HepG2 (cell line): ENCODE data around the gene CAMK2N2. TPM values are rescaled to one million over a fixed set of nuclear protein-coding genes. Genes with fewer than 3 reads are reported as not detected.

Source experiments
- HDAC1 ChIP-seq: sonication (generic); formaldehyde crosslinking; IDR thresholded peaks from 2 replicates; pipeline ENCODE4 v1.5.1; 2020; ENCODE audit warnings: mild to moderate bottlenecking, missing genetic modification reagents
- HNRNPK ChIP-seq: fragments of 200-400 bp; formaldehyde crosslinking; IDR thresholded peaks from 2 replicates; pipeline ENCODE4 v1.6.1; 2018; ENCODE audit warnings: low read length, low read depth, moderate library complexity, mild to moderate bottlenecking; ENCODE audit not compliant: poor library complexity, severe bottlenecking
- HNRNPUL1 ChIP-seq: fragments of 200-400 bp; formaldehyde crosslinking; IDR thresholded peaks from 2 replicates; pipeline ENCODE4 v1.6.1; 2017; ENCODE audit warnings: low read depth, mild to moderate bottlenecking, low read length, moderate library complexity
- KLF13 ChIP-seq: sonication (generic); formaldehyde crosslinking; IDR thresholded peaks from 2 replicates; pipeline ENCODE4 v1.4.0; 2020; ENCODE audit warnings: mild to moderate bottlenecking, missing genetic modification reagents
- MXI1 ChIP-seq: IDR thresholded peaks from 3 replicates; pipeline ENCODE4 v1.6.1; 2012; ENCODE audit warnings: low read depth, low read length, inconsistent platforms, borderline replicate concordance
- SAP130 ChIP-seq: IDR thresholded peaks from 2 replicates; pipeline ENCODE4 v1.6.1; 2016; ENCODE audit warnings: low read depth
- SNAPC2 ChIP-seq: sonication (generic); formaldehyde crosslinking; IDR thresholded peaks from 2 replicates; pipeline ENCODE4 v1.8.1; 2022; ENCODE audit warnings: mild to moderate bottlenecking, missing genetic modification reagents
- SPEN ChIP-seq: sonication (generic); formaldehyde crosslinking; IDR thresholded peaks from 2 replicates; pipeline ENCODE4 v1.5.1; 2020; ENCODE audit warnings: low read depth, mild to moderate bottlenecking, missing genetic modification reagents
- THRA ChIP-seq: sonication (generic); formaldehyde crosslinking; IDR thresholded peaks from 2 replicates; pipeline ENCODE4 v1.4.0; 2020; ENCODE audit warnings: missing genetic modification reagents, borderline replicate concordance
- ZFY ChIP-seq: sonication (generic); formaldehyde crosslinking; IDR thresholded peaks from 2 replicates; pipeline ENCODE4 v1.4.0; 2020; ENCODE audit warnings: missing genetic modification reagents
- ZNF446 ChIP-seq: sonication (generic); formaldehyde crosslinking; IDR thresholded peaks from 2 replicates; pipeline ENCODE4 v1.5.0; 2020; ENCODE audit warnings: mild to moderate bottlenecking, missing genetic modification reagents
- ZNF563 ChIP-seq: sonication (generic); formaldehyde crosslinking; IDR thresholded peaks from 2 replicates; pipeline ENCODE4 v1.8.0; 2022; ENCODE audit warnings: mild to moderate bottlenecking, moderate library complexity, missing genetic modification reagents
- polyA plus RNA-seq, 8 experiments: library from polyadenylated mRNA; depleted of rRNA in 3 of 8; stranded (reverse) in 7 of 8; unstranded in 1 of 8; fragments of >200 nt; fragmentation: Illumina TruSeq in 4 of 8; extraction: Trizol in 4 of 8; gene quantifications; 2 replicates each; pipeline versions ENCODE4 v1.2.1 to v1.2.3, GENCODE V29; 2011 to 2016; ENCODE audit warnings: low read depth in 4 of 8, missing spikeins in 1 of 8, mixed read lengths in 1 of 8; ENCODE audit not compliant: insufficient read depth in 1 of 8
- total RNA-seq, 5 experiments: library from RNA; depleted of rRNA; stranded (reverse); fragments of >200 nt; fragmentation: Illumina TruSeq; extraction: Trizol; gene quantifications; 2 replicates each; pipeline ENCODE4 v1.2.3, GENCODE V29; 2016; ENCODE audit warnings: low read depth in 1 of 5
- TF ChIP-seq, protein P1 (sequence below): sonication (generic); IDR thresholded peaks from 2 replicates; pipeline ENCODE4 v1.6.1; 2016; ENCODE audit warnings: low read depth, borderline replicate concordance
- TF ChIP-seq, protein P2 (sequence below): sonication (generic); formaldehyde crosslinking; IDR thresholded peaks from 2 replicates; pipeline ENCODE4 v1.5.0; 2020; ENCODE audit warnings: mild to moderate bottlenecking, missing genetic modification reagents, borderline replicate concordance
- TF ChIP-seq, protein P3 (sequence below): sonication (generic); formaldehyde crosslinking; IDR thresholded peaks from 2 replicates; pipeline ENCODE4 v1.4.0; 2020; ENCODE audit warnings: mild to moderate bottlenecking, missing genetic modification reagents
- TF ChIP-seq, protein P4 (sequence below): sonication (generic); formaldehyde crosslinking; IDR thresholded peaks from 2 replicates; pipeline ENCODE4 v1.9.0; 2022; ENCODE audit warnings: missing genetic modification reagents, mild to moderate bottlenecking, borderline replicate concordance

CAMK2N2 gene
- total and polyA plus RNA-seq, 2 of the 13 experiments (the other 11 are each of a cell fraction or from before 2014, with no cell fraction given) = 0.12 to 0.27 TPM

DNA sequence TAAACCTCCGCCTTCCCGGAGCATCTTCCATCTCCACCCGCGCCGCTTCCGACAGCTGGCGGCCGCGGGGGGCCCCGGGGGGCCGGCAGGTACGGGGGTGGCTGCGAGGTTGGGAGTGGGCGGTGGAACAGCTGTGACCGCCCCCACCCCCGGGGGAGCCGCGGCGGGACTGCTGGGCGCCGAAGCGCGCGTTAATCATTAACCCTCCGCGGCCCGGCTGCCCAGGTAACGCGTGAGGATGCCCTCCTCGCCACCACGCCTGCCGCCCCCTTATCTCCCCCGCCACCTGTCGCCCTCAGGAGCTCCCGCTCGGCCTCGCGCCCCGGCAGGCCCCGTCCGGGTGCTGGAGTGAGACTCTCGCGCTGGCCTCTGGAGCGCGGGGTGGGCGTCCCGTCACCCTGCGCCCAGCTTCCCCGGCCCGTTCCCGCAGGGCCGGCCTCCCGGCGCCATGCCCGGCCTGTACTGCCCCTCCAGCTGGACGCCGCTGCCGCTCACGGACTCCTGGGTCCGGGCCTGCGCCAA is 31.2 kb downstream of the CAMK2N2 start (continued):
- TF ChIP-seq MXI1 = peak; percentile 27; the same call in 1 of the 3 replicates
- TF ChIP-seq HDAC1 (CRISPR knock-in tag) = 0 out of 2 replicates have a peak, but pooled peaks have one; percentile 34
- TF ChIP-seq, protein P1, sequence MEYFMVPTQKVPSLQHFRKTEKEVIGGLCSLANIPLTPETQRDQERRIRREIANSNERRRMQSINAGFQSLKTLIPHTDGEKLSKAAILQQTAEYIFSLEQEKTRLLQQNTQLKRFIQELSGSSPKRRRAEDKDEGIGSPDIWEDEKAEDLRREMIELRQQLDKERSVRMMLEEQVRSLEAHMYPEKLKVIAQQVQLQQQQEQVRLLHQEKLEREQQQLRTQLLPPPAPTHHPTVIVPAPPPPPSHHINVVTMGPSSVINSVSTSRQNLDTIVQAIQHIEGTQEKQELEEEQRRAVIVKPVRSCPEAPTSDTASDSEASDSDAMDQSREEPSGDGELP = peak; percentile 82; the same call in 1 of the 2 replicates
- TF ChIP-seq, protein P2, sequence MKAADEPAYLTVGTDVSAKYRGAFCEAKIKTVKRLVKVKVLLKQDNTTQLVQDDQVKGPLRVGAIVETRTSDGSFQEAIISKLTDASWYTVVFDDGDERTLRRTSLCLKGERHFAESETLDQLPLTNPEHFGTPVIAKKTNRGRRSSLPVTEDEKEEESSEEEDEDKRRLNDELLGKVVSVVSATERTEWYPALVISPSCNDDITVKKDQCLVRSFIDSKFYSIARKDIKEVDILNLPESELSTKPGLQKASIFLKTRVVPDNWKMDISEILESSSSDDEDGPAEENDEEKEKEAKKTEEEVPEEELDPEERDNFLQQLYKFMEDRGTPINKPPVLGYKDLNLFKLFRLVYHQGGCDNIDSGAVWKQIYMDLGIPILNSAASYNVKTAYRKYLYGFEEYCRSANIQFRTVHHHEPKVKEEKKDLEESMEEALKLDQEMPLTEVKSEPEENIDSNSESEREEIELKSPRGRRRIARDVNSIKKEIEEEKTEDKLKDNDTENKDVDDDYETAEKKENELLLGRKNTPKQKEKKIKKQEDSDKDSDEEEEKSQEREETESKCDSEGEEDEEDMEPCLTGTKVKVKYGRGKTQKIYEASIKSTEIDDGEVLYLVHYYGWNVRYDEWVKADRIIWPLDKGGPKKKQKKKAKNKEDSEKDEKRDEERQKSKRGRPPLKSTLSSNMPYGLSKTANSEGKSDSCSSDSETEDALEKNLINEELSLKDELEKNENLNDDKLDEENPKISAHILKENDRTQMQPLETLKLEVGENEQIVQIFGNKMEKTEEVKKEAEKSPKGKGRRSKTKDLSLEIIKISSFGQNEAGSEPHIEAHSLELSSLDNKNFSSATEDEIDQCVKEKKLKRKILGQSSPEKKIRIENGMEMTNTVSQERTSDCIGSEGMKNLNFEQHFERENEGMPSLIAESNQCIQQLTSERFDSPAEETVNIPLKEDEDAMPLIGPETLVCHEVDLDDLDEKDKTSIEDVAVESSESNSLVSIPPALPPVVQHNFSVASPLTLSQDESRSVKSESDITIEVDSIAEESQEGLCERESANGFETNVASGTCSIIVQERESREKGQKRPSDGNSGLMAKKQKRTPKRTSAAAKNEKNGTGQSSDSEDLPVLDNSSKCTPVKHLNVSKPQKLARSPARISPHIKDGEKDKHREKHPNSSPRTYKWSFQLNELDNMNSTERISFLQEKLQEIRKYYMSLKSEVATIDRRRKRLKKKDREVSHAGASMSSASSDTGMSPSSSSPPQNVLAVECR (CRISPR knock-in tag) = peak; percentile 56; the same call in 1 of the 2 replicates
- peak; percentile 49; the same call in 1 of the 2 replicates for TF ChIP-seq ZNF563 (CRISPR knock-in tag)
- peak; percentile 10 for TF ChIP-seq HNRNPK
- TF ChIP-seq SNAPC2 (CRISPR knock-in tag) = no peak
- no peak for TF ChIP-seq KLF13
- no peak for TF ChIP-seq THRA (CRISPR knock-in tag)
- TF ChIP-seq ZNF446 (CRISPR knock-in tag) = peak; percentile 85; the same call in 1 of the 2 replicates
- peak; percentile 97 for TF ChIP-seq HNRNPUL1
- TF ChIP-seq SAP130 (CRISPR knock-in tag) = 0 out of 2 replicates have a peak, but pooled peaks have one; percentile 16
- TF ChIP-seq SPEN (CRISPR knock-in tag) = no peak
- TF ChIP-seq, protein P3, sequence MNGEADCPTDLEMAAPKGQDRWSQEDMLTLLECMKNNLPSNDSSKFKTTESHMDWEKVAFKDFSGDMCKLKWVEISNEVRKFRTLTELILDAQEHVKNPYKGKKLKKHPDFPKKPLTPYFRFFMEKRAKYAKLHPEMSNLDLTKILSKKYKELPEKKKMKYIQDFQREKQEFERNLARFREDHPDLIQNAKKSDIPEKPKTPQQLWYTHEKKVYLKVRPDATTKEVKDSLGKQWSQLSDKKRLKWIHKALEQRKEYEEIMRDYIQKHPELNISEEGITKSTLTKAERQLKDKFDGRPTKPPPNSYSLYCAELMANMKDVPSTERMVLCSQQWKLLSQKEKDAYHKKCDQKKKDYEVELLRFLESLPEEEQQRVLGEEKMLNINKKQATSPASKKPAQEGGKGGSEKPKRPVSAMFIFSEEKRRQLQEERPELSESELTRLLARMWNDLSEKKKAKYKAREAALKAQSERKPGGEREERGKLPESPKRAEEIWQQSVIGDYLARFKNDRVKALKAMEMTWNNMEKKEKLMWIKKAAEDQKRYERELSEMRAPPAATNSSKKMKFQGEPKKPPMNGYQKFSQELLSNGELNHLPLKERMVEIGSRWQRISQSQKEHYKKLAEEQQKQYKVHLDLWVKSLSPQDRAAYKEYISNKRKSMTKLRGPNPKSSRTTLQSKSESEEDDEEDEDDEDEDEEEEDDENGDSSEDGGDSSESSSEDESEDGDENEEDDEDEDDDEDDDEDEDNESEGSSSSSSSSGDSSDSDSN (CRISPR knock-in tag) = 0 out of 2 replicates have a peak, but pooled peaks have one; percentile 10
- TF ChIP-seq, protein P4, sequence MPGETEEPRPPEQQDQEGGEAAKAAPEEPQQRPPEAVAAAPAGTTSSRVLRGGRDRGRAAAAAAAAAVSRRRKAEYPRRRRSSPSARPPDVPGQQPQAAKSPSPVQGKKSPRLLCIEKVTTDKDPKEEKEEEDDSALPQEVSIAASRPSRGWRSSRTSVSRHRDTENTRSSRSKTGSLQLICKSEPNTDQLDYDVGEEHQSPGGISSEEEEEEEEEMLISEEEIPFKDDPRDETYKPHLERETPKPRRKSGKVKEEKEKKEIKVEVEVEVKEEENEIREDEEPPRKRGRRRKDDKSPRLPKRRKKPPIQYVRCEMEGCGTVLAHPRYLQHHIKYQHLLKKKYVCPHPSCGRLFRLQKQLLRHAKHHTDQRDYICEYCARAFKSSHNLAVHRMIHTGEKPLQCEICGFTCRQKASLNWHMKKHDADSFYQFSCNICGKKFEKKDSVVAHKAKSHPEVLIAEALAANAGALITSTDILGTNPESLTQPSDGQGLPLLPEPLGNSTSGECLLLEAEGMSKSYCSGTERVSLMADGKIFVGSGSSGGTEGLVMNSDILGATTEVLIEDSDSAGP = peak; percentile 47; the same call in 1 of the 2 replicates
- TF ChIP-seq ZFY = 0 out of 2 replicates have a peak, but pooled peaks have one; percentile 9
